GM18499 (cell line): ENCODE data around the gene SH3GL1.

ENCODE experiments used
- ATAC-seq: cut with Tn5 transposase; IDR thresholded peaks from one replicate; pipeline ENCODE4 v1.9.1; 2021; ENCODE audit warnings: moderate number of reproducible peaks; ENCODE audit not compliant: insufficient read depth, unreplicated experiment

The SH3GL1 gene

DNA sequence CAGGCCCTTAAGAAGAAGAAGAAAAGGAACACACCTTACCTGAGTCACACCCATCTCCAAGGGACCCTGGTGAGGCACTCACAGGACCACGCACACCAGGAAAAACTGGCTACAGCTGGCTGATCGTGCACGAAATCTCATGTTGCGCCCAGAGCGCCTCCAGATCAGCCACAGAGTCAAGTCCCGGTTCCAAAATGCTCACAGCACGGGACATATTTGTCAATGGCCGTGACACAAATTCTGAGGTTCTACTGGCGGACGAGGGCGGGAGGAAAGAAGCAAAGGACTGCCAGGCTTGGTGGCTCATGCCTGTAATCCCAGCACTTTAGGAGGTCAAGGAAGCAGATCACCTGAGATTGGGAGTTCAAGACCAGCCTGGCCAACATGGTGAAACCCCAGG is 21.5 kb downstream of the SH3GL1 start:
- ATAC-seq: no peak

DNA sequence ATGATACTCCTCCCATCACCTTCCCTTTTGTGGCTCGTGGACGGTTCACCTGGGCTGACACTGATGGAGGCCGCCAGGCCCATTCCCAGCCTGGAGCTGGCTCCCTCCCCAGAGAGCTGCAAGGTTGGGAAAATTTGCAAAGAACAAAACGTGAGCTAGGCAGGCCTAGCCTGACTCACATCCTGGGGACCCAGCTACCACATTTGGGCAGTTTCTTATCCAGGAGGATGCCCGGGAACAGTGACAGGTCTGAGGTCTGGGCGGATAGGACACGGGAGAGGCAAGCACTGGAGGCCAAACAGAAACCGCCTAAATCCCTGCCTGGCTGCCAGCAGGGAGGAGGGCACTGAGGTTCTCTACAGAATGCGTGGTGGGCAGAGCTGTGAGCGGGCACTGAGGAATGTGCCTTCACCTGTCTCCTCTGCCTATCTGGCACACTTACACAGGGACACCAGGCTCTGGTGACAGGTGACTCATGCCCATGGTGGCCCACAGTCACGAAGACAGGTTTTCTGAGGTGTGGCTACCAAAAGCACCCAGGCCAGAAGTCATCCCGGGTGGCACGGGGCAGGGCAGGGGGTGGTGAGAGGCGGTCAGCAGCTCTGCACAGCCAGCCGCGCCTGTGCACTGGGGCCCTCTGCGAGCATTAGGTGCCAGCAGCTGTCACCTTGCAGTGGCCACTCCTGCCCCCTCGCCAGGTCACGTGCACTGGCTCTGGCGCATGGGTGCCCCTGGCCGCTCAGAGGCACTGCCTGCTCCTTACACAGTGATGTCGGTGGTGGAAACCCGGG is 23.2 kb downstream of the SH3GL1 start:
- no peak for ATAC-seq

DNA sequence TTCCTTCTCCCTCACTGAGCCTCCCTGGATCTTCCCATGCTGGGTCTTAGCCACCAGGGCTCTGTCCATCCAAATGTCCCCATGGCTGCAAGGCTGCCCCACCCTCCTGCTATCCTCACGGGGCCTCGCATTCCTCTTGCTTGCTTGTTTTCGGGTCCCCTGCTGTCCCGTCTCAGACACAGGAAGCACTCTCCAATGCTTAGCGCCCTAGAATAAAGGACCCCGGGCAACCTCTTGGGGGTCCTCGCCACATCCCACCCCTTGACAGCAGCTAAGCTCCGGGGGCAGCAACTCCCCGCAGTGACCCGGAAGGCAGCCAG is 23.7 kb downstream of the SH3GL1 start:
- ATAC-seq: no peak

DNA sequence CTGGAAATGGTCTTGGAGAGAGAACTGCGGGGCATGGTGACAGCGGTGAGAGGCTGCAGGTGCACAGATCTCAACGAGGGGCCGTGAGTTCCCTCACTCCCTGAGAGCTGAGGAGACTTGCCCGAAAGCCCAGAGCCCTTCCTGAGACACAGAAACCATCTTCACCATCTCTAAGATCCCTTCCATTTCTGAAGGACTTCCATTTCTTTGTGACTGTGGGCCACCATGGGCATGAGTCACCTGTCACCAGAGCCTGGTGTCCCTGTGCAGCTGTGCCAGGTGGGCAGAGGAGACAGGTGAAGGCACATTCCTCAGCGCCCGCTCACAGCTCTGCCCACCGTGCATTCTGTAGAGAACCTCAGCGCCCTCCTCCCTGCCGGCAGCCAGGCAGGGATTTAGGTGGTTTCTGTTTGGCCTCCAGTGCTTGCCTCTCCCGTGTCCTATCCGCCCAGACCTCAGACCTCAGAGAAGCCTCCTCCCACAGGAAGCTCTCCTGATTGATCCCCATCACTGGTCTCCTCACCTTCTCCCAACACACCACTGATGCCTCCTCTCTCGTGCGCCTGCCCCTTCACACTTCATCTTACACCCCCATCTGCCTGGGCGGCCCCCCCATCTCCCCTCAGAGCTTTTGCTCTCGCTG is 24.2 kb downstream of the SH3GL1 start:
- ATAC-seq: no peak

DNA sequence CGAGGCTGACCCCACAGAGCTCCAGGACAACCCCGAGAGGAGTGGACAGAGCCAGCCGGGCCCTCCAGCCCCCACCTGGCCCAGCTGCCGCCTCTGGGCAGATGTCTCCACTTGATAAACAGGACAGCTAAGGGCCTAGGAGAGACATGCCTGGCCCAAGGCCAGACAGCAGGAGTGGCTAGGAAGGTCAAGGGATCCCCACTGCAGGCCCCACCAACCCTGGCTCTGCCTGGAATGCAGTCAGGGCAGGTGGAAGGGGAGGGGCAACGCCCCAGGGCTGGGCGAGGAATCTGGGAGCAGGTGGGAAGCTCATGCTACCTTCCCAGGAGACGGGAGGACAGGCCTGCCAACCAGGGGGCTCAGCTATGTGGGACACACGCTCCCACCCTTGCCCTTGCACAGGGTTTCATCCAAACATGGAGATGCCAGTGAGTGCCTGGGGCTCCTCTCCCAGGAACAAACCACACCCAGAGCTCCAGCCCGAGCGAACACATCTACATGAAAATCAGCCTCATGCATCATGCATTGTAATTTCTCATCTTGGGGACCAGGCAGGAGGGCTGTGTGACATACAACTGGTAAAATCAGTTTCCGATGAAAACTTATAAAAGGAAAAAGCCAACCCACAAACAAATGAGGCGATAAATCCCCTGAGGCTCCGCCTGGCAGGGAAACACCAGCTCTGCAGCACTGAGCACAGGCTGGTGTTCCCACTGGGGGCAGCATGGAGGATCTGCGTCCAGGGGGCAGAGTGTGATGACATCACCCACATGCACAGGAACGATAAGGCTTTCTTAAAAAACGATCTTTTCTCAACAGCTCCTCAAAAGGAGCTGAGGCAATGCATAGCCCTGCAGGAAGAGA is 25.0 kb downstream of the SH3GL1 start:
- ATAC-seq: no peak

DNA sequence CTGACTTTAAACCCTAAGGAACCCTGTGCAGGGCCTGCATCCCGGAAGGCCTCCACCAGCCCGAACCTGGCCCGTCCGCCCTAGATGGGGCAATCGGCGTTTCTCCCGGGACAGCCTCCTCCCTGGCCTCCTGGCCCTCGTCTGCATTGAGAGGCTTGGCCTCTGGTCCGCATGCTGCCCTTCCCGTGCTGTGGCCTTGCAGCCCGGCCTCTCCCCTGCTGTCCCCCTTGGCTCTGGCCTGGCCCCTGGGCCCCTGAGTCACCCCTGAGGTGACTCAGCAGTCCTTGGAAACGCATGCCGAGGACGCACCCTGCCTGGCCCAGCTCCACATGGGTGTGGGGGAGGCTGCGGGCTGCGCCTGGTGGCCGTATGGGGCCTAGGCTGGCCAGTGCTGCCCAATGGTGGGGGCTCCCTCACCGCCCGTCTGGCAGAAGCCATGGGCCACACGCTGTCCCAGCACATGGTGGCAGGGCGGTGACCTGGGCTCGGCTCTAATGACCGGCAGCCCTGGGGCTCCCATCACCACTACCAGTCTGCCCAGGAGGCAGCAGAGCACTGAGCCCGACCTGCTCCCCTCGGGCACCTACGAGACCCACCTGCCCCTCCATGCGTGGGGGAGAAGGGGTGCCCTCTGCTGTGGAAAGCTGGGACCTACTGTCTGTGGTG is 25.7 kb downstream of the SH3GL1 start:
- ATAC-seq: no peak

DNA sequence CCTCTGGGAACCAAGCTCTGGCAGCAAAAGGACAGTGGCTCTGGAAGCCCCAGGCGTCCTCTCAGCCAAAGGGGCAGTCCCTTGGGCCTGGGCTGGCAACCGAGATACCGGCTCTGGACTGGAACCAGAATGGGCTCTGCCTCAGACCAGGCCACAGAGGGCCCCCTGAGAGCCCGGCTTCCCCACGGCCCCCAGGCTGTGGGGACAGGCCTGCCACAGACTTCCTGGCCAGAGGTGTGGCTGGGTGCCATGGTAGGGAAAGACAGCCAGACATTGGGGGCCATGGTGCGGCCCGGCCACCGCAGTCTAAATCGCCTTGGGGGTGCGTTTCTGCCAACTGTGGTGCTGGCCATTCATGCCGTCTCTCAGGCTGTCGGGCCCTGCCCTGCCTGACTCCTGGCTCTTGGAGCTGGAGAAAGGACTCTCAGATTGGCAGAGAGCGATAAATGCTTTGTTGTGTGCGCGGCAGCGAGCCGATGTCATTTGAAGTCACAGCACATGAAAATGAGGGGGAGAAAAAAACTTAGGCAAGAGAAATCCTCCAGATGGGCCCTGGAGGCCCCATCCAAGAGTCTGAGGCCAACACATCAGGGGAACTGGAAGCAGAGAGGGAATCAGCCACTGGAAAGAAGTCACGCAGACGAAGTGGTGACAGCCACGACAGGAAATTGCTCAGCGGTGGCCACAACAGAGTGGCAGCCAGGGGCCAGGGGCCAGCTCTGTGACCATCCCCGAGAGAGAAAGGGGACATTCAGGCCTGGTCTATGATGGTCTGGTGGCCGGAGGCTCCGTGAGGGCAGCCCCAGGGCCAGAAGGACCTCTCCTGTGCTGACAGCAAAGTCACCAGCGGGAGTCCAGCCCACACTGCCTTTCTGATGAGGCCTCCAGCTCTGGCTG is 26.5 kb downstream of the SH3GL1 start:
- no peak for ATAC-seq

DNA sequence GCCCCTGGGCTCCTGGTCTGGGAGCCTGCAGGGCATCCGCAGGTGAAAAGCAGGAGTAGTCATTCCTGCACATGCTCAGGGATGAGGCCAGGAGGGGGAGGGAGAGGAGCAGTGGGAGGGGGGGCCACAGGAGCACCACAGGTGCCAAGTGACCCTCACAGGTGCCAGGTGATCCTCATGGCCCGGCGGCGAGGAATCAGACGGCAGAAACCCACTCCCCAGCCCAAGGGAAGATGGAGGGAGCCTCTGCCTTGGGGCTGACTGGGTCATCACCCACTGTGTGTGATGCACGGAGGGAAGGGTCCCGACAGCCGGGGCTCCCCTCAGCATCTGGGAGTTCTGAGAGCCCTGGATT is 27.4 kb downstream of the SH3GL1 start:
- ATAC-seq: no peak

DNA sequence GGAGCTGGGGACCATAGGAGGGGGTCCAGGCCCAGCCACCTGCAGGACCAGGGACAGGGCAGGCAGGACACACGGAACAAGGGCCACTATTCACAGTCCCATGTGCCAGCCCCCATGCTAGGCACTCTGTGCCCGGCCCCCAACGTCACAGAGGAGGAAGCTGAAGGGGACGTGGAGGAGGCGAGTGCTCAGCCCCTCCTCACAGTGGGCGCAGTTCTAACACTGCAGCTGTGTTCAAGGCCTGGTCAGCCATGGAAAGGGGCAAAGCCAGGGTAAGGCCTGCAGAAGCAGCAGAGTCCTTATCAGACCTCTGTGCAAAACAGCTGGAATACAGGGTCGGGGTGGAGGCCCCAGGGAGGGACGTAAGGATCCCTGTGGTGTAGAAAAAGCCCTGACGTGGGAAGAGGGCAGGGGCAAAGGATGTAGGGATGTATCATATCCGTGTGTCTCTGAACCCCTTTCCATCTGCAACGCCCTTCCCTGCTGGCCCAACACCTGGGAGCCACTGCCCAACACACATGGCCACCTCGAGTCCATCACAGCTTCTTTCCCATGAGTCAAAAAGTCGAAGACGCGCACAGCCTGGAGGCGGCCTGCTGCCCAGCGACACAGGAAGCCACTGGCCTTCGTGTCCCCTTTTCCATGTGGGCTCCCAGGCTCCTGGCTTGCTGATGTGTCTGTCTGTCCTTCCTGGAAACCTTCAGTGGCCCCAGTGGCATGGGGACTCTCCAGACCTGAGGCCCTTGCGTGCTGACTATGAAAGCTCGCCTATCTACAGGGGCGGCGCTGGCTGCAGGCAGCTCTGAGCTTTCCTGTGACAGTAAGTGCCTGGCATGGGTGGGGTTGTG is 28.0 kb downstream of the SH3GL1 start:
- no peak for ATAC-seq

DNA sequence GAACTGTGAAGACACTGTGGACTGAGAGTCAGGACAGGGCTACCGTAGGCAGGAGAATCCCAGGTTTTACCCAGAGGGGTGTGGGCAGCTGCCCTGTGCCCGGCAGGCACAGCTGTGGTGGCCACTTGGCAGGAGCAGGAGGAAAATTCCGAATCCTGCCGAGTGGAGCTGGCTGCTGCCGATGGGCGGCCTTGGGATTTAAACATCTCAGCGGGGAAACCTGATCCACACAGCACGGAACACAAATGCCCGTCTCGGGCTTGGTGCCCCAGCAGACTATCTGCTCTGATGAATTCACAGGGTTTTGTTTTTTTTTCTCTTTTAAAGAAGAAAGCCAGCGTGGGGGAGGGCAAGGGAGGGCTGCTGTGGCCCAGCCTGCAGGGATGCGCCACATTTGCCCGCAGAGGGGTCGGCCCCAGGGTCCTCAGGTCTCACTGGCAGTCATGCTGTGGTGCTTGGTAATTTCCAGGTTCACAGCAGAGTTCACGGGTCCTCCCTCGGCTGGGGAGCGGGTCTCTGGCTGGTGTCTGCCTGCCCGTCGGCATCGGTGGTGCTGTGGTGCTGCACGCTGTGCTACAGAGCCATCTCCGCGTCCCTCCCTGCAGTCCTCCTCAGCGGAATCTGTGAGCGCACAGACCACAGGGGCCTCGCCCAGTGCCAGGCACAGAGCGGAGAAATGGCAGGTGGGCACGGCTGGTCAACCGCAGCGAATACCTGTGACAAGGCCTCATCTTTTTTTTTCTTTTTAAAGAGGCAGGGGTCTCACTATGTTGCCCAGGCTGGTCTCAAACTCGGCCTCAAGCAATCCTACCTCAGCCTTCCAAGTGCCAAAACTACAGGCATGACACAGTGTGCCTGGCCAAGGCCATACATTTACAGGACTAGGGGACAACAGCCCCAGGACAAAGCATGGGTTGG is 28.8 kb downstream of the SH3GL1 start:
- no peak for ATAC-seq

DNA sequence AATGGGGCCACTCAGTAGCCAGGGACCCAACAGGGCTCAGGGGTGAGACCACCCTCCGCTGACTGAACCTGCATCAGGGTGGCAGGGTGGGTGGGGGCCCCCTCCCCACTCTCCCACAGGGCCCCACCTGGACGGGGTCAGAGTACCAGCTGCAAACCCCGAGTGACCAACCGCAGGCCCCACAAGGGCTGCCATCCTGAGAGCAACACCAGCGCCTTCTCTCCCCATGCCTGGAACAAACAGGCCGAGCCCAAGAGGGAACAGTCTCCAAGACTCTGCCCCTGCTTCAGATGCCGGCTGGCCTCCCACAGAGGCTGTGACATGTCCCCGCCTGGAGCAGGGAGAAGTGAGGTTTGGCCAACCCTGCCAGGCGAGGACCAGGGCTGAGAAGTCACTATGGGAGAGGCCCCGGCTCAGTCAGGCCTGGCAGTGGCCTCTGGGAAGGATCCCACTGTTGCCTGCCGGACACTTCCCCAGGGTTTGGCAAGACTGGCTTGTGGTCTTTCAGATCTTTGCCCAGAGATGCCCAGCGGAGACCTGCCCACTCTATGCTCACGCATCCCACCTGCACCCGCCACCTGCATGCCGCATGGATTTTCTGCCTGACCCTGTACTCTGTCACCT is 29.8 kb downstream of the SH3GL1 start:
- ATAC-seq: no peak

DNA sequence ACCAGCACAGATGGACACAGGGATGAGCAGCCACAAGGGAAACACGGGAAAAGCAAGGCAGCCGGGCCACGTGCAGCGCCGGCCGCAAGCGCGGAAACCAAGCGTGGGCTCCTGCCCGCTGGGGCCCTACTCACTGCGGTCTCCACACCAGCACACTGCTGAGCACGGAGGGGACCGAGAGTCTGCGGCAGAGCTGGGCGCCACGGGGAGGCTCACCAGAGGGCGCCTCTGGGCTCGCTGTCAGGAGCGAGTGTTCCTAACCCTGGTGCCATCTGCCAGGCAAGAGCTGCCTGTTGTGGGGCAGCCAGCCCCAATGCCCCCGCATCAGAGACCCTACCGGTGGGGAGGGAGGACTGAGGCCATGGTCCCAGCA is 30.5 kb downstream of the SH3GL1 start:
- peak; percentile 9 for ATAC-seq

DNA sequence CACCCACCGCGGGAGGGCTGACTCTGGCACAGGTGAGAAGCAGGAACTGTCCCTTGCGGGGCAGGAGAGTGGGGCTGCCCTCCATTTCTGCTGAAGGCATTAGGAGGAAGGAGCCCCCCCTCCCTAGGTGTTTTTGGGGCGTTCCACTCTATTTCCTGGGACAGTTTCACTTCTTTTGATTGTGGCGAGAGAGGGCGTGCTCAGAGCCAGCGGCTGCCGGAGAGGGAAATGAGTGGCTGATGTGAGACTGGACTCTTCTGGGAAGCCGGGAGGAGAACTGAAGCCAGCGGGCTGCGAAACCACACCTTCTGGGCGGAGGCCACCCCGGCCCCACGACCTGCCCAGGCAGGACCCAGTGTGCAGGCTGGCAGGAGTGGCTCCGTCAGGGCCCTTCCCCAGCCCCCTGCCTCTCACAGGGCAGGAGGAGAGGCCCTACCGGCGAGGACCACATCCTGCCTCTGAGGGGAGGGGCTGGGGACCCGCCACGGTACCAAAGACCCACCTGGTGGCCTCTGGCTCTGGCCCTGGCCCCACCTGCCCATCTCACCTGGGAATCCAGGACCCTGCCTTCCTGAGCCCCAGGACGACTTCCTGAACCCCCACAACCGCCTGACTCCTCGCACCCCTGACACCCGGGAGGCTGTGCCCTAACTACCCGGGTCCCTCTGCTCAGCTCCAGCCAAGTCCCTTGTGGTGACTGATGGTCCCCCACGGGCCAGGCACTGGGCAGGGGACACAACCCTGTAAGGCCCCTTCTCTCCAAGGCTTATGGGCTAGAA is 31.0 kb downstream of the SH3GL1 start:
- peak; percentile 35 for ATAC-seq

DNA sequence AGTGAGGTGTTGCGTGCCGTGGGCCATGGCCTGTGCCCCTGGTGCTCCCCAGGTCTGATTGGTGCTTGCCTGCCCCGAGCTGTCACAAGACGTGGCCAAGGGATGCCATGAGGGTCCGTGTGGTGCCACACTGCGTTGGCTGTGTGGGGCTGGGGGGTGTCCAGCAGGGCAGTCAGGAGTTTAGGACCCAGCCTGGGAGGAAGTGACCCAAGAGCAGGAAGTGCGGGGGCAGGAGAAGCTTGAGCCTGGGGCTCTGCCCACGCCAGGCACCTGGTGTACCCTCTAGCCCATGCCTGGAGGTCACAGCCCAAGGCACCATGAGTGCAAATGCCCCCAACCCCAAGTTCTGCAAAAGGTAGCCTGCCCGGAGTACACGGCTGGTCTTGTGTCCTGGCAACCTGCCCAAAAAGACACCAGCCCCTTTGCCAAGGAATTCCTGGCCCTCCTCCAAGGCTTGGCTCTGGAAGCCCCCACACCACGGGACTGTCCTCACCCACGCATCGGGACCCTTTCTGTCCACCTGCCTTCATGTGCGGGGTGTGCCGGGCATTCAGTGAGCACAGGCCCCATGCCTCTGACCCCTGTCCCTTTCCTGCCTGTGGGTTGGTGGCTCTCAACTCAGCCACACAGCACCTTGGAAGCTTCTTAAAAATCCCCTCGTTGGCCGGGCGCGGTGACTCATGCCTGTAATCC is 32.1 kb downstream of the SH3GL1 start:
- no peak for ATAC-seq

DNA sequence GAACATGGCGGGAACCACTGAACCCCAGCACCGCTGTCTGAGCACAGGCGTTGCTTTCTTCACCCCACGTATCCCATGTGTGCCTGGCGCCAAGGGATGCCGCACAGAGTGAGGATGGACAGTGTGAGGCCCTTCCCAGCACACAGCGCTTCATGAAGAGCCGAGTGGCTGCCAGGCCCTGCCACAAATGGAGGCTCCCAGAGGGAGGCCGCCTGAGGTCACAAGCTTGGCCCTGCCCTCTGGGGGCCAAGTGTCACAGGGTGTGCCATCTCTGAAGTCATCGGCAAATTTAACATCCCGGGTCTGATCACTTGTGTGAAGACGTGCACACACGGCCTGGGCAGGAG is 32.6 kb downstream of the SH3GL1 start:
- no peak for ATAC-seq

DNA sequence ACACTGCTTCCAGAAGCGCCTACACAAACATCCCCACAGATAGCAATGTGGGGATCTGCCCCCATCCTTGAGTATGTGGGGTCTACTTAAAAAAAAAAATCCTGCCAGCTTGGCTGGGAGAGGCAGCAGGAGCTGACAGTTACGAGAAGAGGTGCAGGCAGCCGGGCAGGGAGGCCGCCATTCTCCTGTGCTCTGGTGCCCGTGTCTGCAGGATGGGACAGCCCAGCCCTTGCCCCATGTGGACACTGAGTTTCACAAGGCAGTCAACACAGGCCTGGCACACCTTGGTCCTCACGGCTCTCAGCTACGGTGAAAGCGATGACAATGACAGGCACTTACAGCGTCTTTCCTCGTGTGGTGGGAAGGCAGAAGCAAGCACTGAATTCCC is 33.0 kb downstream of the SH3GL1 start:
- no peak for ATAC-seq
